NCI-H82 treated with DMSO at 0.1 percent for 48 hours (cell line): ENCODE measurements around the gene CT45A5.
"Not testable (repeated sequence)": the region's sequence is repeated elsewhere in the genome, so short reads cannot be mapped to it uniquely, and the experiment has no call there.

Experiments used
- DNase-seq: peaks from one replicate; lab custom pipeline; 2025; ENCODE audit not compliant: unreplicated experiment; lab: John Stamatoyannopoulos, UW

The CT45A5 gene, protein sequence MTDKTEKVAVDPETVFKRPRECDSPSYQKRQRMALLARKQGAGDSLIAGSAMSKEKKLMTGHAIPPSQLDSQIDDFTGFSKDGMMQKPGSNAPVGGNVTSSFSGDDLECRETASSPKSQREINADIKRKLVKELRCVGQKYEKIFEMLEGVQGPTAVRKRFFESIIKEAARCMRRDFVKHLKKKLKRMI

GRCh38 chrX:135785403-135785802, at the start of gene CT45A5:
CT45A5 (minus strand) TSS chrX:135785503; CDS start chrX:135781729, 3,774 bp downstream.
- DNase-seq = not testable (repeated sequence)

- not testable (repeated sequence) for DNase-seq
Observed at GRCh38 chrX:135819912-135820311, 34.6 kb upstream of the CT45A5 start, which contains the start of gene CT45A2. CT45A2 (minus strand) TSS chrX:135820012; CDS start chrX:135816265, 3,747 bp downstream.

DNA sequence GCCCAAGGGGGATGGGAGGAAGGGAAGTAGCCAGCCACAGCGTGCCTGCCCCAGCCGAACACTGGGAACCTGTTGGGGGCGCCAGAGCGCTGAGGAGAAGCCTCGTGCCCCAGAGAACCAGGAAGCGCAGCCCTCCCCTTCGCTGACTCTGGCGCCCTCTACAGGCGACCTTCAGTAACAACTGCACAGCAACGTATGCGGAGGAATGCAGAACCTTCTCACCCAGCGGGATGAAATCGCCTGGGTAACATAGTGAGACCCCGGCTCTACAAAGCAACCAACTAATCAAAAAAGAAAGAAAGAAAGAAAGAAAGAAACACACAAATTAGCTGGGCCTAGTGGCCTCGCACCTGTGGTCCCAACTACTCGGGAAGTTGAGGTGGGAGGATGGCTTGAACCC, 17.4 kb upstream of the CT45A5 start, which contains the start of gene CT45A6:
CT45A6 (minus strand) TSS at position 101 of the 400 bp plus-strand sequence. CDS start 3,794 bp downstream, outside the sequence.
- DNase-seq = not testable (repeated sequence)

- not testable (repeated sequence) for DNase-seq
Observed at GRCh38 chrX:135768091-135768490, 17.2 kb downstream of the CT45A5 start, which contains the start of gene CT45A3. CT45A3 (minus strand) TSS chrX:135768191; CDS start chrX:135764444, 3,747 bp downstream.

- not testable (repeated sequence) for DNase-seq
Observed at GRCh38 chrX:135744739-135745138, 40.6 kb downstream of the CT45A5 start.

- DNase-seq = no peak
Observed at GRCh38 chrX:135741192-135741715, 44.0 kb downstream of the CT45A5 start.

DNA sequence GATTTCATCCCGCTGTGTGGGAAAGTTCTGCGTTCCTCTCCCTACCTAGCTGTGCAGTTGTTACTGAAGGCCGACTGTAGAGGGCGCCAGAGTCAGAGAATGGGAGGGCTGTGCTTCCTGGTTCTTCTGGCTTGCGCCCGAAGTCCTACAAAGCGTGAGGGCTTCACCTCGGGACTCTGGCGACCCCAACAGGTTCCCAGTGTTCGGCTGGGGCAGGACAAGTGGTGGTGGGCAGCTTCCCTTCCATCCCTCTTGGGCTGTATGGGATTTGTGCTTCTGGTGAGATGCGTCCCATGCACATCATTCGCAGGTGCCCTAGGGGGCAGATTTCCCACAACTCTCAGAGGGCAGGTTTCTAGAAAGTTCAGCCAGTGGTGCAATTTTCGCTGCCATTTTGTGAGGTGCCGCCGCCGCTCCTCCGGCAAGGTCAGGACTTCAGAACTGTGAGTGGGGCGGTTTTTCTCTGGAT, 44.6 kb downstream of the CT45A5 start:
- DNase-seq = no peak

DNA sequence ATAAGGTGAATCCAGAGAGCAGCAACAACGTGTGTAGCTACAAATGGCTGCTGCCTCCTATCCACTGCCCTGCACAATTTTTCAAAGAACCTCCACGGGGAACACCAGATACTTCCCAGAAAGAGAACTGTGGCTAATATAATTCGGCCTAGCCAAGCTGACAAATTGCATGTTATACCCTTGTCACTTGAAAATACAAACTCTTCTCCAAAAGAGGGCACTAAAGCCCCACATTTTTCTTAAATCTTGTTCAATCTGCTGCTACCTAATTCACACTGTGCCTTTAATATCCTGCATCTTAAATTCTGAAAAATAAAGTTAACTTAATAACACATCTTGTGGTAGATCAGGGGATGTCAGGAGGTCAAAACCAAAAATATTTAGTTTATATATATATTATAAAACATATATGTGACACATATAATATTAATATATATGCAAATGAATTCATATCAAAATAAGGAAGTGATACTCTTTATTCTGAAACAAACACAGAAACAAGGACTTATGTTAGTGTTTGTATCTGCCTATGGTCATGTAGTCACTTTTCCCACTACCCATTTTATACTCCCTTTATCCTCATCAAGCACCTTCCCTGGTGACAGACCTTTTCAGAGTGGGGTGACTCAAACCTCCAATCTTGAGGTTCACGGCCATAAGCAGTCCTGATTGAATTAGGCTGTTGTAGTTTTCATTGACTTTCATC, 47.8 kb downstream of the CT45A5 start:
- DNase-seq = no peak

DNA sequence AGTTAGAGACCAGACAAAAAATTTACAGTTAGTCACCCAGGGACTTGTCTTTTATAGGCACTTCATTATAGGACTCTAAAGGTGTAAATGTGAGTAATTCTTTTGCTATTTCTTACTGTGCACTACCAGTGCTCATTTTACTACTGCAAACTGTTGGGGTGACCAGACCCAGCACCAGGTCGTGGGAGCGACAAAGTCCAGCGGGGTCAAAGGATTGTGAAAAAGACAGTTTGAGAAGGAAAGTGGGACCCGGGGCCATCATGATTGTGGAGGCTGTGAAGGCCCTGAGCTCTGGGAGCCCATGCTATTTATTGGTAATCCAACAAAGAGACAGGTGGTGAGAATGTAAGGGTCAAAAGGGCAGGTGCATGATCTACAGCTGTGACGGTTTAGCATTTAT, 50.6 kb downstream of the CT45A5 start:
- DNase-seq = not testable (repeated sequence)
